OCI-LY3 (cell line): ENCODE measurements around the gene PLOD2.

Experiments used
- H2AFZ ChIP-seq: fragments of 200-600, 300-600 bp; shearing (Covaris generic); 2 replicates; pipeline ENCODE4 v1.6.0; 2014; ENCODE audit warnings: antibody characterized with exemption, low read depth, low read length
- H3K27ac ChIP-seq: fragments of 200-600, 300-600 bp; sonication (generic); 2 replicates; pipeline ENCODE4 v1.5.1; 2014; ENCODE audit warnings: mild to moderate bottlenecking, low read length, moderate library complexity, mixed read lengths
- H3K27me3 ChIP-seq: fragments of 200-600, 300-600 bp; sonication (generic); 2 replicates; pipeline ENCODE4 v1.6.1; 2014; ENCODE audit warnings: low read depth, low read length, mixed read lengths
- H3K36me3 ChIP-seq: fragments of 200-600, 300-600 bp; sonication (generic); replicated peaks from 2 replicates; pipeline ENCODE3; 2014; ENCODE audit warnings: low read depth, low read length, mixed read lengths
- H3K4me1 ChIP-seq: fragments of 300-600, 200-600 bp; sonication (generic); 2 replicates; pipeline ENCODE4 v1.6.1; 2014; ENCODE audit warnings: low read length, mixed read lengths
- H3K4me2 ChIP-seq: fragments of 200-600, 300-600 bp; sonication (generic); 2 replicates; pipeline ENCODE4 v1.6.1; 2014; ENCODE audit warnings: low read length, mixed read lengths
- H3K4me3 ChIP-seq: fragments of 300-600, 200-600 bp; sonication (generic); 2 replicates; pipeline ENCODE4 v1.5.1; 2014; ENCODE audit warnings: antibody characterized with exemption, mild to moderate bottlenecking, low read length, moderate library complexity
- H3K79me2 ChIP-seq: fragments of 300-600, 200-600 bp; shearing (Covaris generic); 2 replicates; pipeline ENCODE4 v1.6.1; 2014; ENCODE audit warnings: mild to moderate bottlenecking, low read length, mixed read lengths
- H3K9ac ChIP-seq: fragments of 300-600, 200-600 bp; shearing (Covaris generic); 2 replicates; pipeline ENCODE4 v1.6.0; 2014; ENCODE audit warnings: mild to moderate bottlenecking, low read length, moderate library complexity
- H3K9me3 ChIP-seq: fragments of 200-600, 300-600 bp; shearing (Covaris generic); 2 replicates; pipeline ENCODE4 v1.6.1; 2014; ENCODE audit warnings: low read length, mixed read lengths; ENCODE audit not compliant: insufficient read depth
- H4K20me1 ChIP-seq: fragments of 200-600, 300-600 bp; sonication (generic); 2 replicates; pipeline ENCODE4 v1.6.1; 2016; ENCODE audit warnings: low read length, mixed read lengths; ENCODE audit not compliant: insufficient read depth
- EZH2phosphoT487 ChIP-seq: fragments of 200-600 bp; shearing (Covaris generic); IDR thresholded peaks from 2 replicates; pipeline ENCODE4 v1.6.1; 2018; ENCODE audit warnings: antibody characterized with exemption, mixed run types, low read depth
- TF ChIP-seq, protein P1 (sequence below): fragments of 200-600, 300-600 bp; sonication (generic); IDR thresholded peaks from 2 replicates; pipeline ENCODE4 v1.5.1; 2014; ENCODE audit warnings: antibody characterized with exemption, low read length, low read depth

PLOD2 gene

DNA sequence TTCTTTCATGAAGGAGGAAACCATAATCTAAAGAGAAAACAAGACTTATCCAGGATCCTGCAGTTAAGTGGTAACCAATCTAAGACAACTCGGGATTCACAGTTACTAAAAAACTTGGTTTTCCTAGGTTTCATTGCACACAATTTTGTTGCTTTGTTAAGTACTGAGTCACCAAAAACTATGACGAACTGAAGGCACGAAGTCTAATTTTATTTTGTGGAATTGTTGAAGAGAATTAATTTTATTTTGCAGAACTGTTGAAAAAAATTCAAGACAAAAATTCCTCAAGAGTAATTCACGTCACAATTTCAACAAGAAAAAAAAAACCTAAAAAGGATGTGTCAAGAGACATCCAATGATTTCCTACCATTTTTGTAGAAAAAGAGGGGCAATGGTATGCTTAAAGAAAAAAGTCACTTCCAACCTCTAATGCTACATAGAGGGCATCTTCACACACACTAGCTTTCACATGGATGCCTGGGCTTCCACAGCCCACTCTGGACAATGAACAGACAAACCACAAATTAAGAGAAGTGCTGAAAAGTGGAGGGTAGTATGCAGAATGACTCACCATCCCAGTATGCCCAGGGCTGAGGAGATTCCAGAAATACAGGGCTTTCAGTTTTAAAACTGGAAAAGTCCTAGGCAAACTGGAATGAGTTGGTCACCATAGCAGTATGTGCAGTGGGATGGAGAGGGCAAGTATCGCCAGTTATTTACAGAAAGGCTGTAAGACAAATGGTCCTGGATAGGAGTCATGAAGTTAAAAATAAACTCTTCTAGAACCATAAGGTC, 29.2 kb downstream of the PLOD2 start:
- no peaks in the 10 kb centered on the region for H3K27me3 ChIP-seq
- no peak overlapping the region for H3K4me2 ChIP-seq
- no peaks in the 10 kb centered on the region for H3K36me3 ChIP-seq
- H2AFZ ChIP-seq: no peak overlapping the region
- no peak overlapping the region for H3K27ac ChIP-seq
- H4K20me1 ChIP-seq: no peaks in the 10 kb centered on the region
- TF ChIP-seq, protein P1, sequence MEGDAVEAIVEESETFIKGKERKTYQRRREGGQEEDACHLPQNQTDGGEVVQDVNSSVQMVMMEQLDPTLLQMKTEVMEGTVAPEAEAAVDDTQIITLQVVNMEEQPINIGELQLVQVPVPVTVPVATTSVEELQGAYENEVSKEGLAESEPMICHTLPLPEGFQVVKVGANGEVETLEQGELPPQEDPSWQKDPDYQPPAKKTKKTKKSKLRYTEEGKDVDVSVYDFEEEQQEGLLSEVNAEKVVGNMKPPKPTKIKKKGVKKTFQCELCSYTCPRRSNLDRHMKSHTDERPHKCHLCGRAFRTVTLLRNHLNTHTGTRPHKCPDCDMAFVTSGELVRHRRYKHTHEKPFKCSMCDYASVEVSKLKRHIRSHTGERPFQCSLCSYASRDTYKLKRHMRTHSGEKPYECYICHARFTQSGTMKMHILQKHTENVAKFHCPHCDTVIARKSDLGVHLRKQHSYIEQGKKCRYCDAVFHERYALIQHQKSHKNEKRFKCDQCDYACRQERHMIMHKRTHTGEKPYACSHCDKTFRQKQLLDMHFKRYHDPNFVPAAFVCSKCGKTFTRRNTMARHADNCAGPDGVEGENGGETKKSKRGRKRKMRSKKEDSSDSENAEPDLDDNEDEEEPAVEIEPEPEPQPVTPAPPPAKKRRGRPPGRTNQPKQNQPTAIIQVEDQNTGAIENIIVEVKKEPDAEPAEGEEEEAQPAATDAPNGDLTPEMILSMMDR: no peak
- no peak for TF ChIP-seq EZH2phosphoT487
- no peaks in the 10 kb centered on the region for H3K4me1 ChIP-seq
- no peak overlapping the region for H3K9ac ChIP-seq
- no peak overlapping the region for H3K4me3 ChIP-seq
- H3K79me2 ChIP-seq: no peaks in the 10 kb centered on the region
- H3K9me3 ChIP-seq: no peaks in the 10 kb centered on the region

DNA sequence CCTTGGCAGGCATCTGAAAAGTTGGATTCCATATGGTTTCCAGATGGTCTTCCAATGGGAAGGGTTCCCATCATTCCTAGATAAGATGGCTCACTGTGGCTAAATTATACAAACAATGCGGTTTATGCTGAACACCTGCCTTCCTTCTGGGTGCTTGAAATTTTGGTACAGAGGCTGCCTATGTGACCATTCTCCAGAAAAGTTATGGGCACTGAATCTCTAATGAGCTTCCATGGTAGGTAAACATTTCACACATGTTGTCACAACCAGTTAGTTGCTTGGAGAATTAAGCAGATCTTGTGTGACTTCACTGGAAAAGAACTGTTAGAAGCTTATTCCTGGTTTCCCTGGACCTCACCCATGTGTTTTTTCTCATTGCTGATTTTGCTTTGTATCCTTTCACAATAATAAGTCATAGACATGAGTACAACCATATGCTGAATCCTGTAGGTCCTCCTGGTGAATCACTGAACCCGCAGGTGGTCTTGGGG, 30.1 kb downstream of the PLOD2 start:
- no peak overlapping the region for H3K4me2 ChIP-seq
- no peak overlapping the region for H3K9ac ChIP-seq
- no peak overlapping the region for H3K27ac ChIP-seq
- H3K27me3 ChIP-seq: no peaks in the 10 kb centered on the region
- no peaks in the 10 kb centered on the region for H3K36me3 ChIP-seq
- TF ChIP-seq EZH2phosphoT487: no peak
- TF ChIP-seq, protein P1: no peak
- no peak overlapping the region for H2AFZ ChIP-seq
- H3K9me3 ChIP-seq: no peaks in the 10 kb centered on the region
- no peaks in the 10 kb centered on the region for H3K4me1 ChIP-seq
- H3K79me2 ChIP-seq: no peaks in the 10 kb centered on the region
- H3K4me3 ChIP-seq: no peak overlapping the region
- H4K20me1 ChIP-seq: no peaks in the 10 kb centered on the region

- H3K4me3 ChIP-seq: no peak overlapping the region
- no peak overlapping the region for H3K9ac ChIP-seq
- H2AFZ ChIP-seq: no peak overlapping the region
- no peaks in the 10 kb centered on the region for H3K9me3 ChIP-seq
- H3K36me3 ChIP-seq: no peaks in the 10 kb centered on the region
- H3K27ac ChIP-seq: no peak overlapping the region
- no peak overlapping the region for H3K4me2 ChIP-seq
- TF ChIP-seq, protein P1: no peak
- TF ChIP-seq EZH2phosphoT487: no peak
- H3K4me1 ChIP-seq: no peaks in the 10 kb centered on the region
- no peaks in the 10 kb centered on the region for H3K27me3 ChIP-seq
- H3K79me2 ChIP-seq: no peaks in the 10 kb centered on the region
- H4K20me1 ChIP-seq: no peaks in the 10 kb centered on the region
These were observed 31.2 kb downstream of the PLOD2 start for GRCh38 chr3:146129750-146130149.

DNA sequence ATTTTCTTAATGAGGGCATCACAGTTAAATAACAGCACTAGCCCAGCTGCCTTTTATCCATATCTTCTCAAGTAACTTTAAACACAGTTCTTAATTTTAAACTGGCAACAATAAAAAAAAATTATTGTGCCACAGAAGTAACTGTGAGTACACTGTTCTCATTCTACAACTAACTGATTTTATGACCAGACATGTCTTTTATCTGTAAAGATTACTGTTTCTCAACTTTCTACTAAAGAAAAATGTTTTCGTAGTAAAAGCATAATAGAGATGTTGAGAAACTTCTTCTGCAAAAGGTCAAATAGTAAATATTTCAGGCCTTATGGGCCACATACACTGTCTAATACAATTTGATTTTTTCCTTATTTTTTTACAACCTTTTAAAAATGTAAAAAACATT, 32.0 kb downstream of the PLOD2 start:
- H3K9ac ChIP-seq: no peak overlapping the region
- H4K20me1 ChIP-seq: no peaks in the 10 kb centered on the region

More for the DNA sequence above, 32.0 kb downstream of the PLOD2 start:
- no peaks in the 10 kb centered on the region for H3K27me3 ChIP-seq
- no peak overlapping the region for H3K27ac ChIP-seq
- no peak overlapping the region for H3K4me3 ChIP-seq
- no peak overlapping the region for H2AFZ ChIP-seq
- no peak overlapping the region for H3K4me2 ChIP-seq
- TF ChIP-seq, protein P1: no peak
- no peak for TF ChIP-seq EZH2phosphoT487
- H3K4me1 ChIP-seq: no peaks in the 10 kb centered on the region
- no peaks in the 10 kb centered on the region for H3K36me3 ChIP-seq
- no peaks in the 10 kb centered on the region for H3K9me3 ChIP-seq
- H3K79me2 ChIP-seq: no peaks in the 10 kb centered on the region
